ENCODE results near the gene EML6. TPM values are rescaled to one million over a fixed set of nuclear protein-coding genes. Genes with fewer than 3 reads are reported as not detected.

Gene EML6
- total RNA-seq, 2 donors from 2014 or later = 0.46 to 10.7 TPM

GRCh38 chr2:54801352-54801751, 77.9 kb downstream of the EML6 start:
- Histone ChIP-seq H3K27ac (no peak overlapping the region), H3K4me3 (no peak overlapping the region), H3K4me1 (replicated peaks) (no peaks in the 10 kb centered on the region), H3K27me3 (replicated peaks; ENCODE audit: insufficient read depth) (no peaks in the 10 kb centered on the region), H3K9me3 (no peaks in the 10 kb centered on the region), H3K36me3 (no peaks in the 10 kb centered on the region)
- DNase-seq (ENCODE audit: low spot score) = no peak
- intact Hi-C loops (cut with DNase I) = no loop called here
- WGBS = 89% methylated on average over 6 of the region's 6 CpGs
- TF ChIP-seq CTCF (IDR thresholded peaks at IDR 0.05) (no peak), POLR2A (IDR thresholded peaks at IDR 0.05) (no peak), POLR2AphosphoS5 (IDR thresholded peaks at IDR 0.05) (no peak)

DNA sequence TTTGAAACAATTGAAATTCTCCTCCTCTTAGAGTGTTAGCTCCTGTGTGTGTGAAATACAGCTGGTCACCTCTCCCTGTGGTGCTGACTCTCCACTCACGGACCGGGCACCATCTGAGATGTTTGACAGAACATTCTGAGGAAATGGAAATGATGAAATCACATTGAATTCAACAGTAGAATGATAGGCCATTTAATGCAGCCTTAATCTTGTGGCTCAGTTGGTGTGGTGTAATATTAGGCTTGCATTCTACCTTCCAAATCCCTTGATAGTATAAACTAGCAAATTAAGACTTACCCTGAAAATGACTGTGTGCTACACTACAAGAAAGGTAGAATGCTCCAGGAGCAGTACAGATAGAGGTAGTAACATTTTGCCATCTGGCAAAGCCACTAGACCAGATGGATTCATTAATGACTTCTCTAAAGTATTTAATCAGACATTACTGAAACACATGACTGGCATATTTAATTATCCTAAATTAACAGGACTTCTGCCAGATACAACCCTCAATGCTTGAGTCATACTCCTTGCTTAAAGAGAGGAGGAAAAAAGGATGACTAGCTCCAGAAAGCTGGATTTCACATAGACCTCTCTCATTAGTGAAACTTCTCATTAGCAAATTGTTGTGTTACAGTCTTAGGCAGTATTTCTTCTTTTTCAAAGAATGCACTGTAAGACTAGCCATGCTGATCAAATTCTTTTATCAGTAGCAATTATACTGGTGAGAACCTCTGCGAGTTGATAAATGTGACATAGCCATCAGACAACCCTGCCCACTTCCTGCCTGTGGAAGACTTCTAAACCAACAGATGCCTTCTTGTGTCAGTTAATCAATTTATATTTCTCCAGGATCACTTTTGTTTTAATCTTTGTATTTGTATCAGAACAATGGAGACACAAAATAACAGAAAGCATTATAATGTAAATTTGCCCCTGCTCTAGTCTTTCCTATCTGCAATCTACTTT, 80.6 kb downstream of the EML6 start:
- no peaks in the 10 kb centered on the region for H3K36me3 ChIP-seq
- H3K27me3 ChIP-seq (replicated peaks; ENCODE audit: insufficient read depth) = no peaks in the 10 kb centered on the region
- no peaks in the 10 kb centered on the region for H3K4me1 ChIP-seq (replicated peaks)
- intact Hi-C loops (cut with DNase I) = no loop called here
- 68% methylated on average over 3 of the region's 3 CpGs for WGBS
- H3K27ac ChIP-seq = no peak overlapping the region
- no peaks in the 10 kb centered on the region for H3K9me3 ChIP-seq
- TF ChIP-seq POLR2A (IDR thresholded peaks at IDR 0.05) (no peak), POLR2AphosphoS5 (IDR thresholded peaks at IDR 0.05) (no peak), CTCF (IDR thresholded peaks at IDR 0.05) (no peak)
- no peak overlapping the region for H3K4me3 ChIP-seq
- no peak for DNase-seq (ENCODE audit: low spot score)

DNA sequence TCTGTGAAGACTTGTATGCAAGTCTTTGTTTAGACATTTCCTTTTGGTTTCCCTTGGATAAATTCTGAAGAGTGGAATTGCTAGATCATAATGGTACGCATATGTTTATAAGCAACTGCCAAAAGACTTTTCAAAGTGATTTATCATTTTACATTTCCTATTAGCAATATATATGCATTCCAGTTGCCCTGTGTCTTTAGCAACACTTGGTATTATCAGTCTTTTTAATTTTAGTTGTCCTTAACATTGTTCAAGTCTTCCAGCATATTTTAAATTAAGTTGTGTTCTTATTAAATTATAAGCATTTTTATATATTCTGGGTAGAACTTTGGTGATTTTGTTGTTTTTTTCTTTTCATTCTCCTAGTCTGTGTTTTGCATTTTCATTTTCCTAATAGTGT, 81.8 kb downstream of the EML6 start:
- DNase-seq (ENCODE audit: low spot score) = no peak
- Histone ChIP-seq H3K27ac (no peak overlapping the region), H3K36me3 (no peaks in the 10 kb centered on the region), H3K27me3 (replicated peaks; ENCODE audit: insufficient read depth) (no peaks in the 10 kb centered on the region), H3K4me3 (no peak overlapping the region), H3K9me3 (no peaks in the 10 kb centered on the region), H3K4me1 (replicated peaks) (no peaks in the 10 kb centered on the region)
- intact Hi-C loops (cut with DNase I) = no loop called here
- WGBS = 90% methylated on average over 1 of the region's 1 CpG
- TF ChIP-seq CTCF (IDR thresholded peaks at IDR 0.05) (no peak), POLR2A (IDR thresholded peaks at IDR 0.05) (no peak), POLR2AphosphoS5 (IDR thresholded peaks at IDR 0.05) (no peak)

- intact Hi-C loops (cut with DNase I) = no loop called here
- no peaks in the 10 kb centered on the region for H3K9me3 ChIP-seq
- DNase-seq (ENCODE audit: low spot score) = no peak
- H3K36me3 ChIP-seq = no peaks in the 10 kb centered on the region
- H3K27ac ChIP-seq = no peak overlapping the region
- no peak overlapping the region for H3K4me3 ChIP-seq
- H3K27me3 ChIP-seq (replicated peaks; ENCODE audit: insufficient read depth) = no peaks in the 10 kb centered on the region
- 85% methylated on average over 2 of the region's 2 CpGs for WGBS
- H3K4me1 ChIP-seq (replicated peaks) = no peaks in the 10 kb centered on the region
- TF ChIP-seq POLR2A (IDR thresholded peaks at IDR 0.05) = no peak
- no peak for TF ChIP-seq CTCF (IDR thresholded peaks at IDR 0.05)
- no peak for TF ChIP-seq POLR2AphosphoS5 (IDR thresholded peaks at IDR 0.05)
Measured at GRCh38 chr2:54806975-54807374, 83.5 kb downstream of the EML6 start.

GRCh38 chr2:54808661-54809060, 85.2 kb downstream of the EML6 start:
- intact Hi-C loops (cut with DNase I) = no loop called here
- Histone ChIP-seq H3K9me3 (no peaks in the 10 kb centered on the region), H3K27ac (no peak overlapping the region), H3K4me3 (no peak overlapping the region), H3K36me3 (no peaks in the 10 kb centered on the region), H3K27me3 (replicated peaks; ENCODE audit: insufficient read depth) (no peaks in the 10 kb centered on the region), H3K4me1 (replicated peaks) (no peaks in the 10 kb centered on the region)
- WGBS = 68% methylated on average over 1 of the region's 1 CpG
- no peak for TF ChIP-seq POLR2AphosphoS5 (IDR thresholded peaks at IDR 0.05)
- no peak for TF ChIP-seq POLR2A (IDR thresholded peaks at IDR 0.05)
- no peak for TF ChIP-seq CTCF (IDR thresholded peaks at IDR 0.05)
- DNase-seq (ENCODE audit: low spot score) = no peak
